ENCODE data around the gene SYTL1.

SYTL1 gene

DNA sequence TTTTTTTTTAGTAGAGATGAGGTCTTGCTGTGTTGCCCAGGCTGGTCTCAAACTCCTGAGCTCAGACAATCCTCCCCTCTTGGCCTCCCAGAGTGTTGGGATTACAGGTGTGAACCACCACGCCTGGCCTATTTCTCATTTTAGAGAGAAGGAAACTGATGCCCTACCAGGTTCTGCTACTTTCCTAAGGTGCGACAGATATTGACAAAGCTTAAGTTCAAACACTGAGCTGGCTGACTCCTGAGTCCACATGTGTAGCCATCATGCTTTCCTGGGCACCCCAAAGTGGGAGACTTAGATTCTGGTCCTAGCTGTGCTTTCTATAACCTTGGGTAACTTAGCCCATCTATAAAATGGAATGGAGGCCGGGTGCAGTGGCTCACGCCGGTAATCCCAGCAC lies 25.0 kb upstream of the SYTL1 start:
- no peak overlapping the region for H3K4me3 ChIP-seq (ENCODE audit: low read depth, low read length)
- no peak for DNase-seq (ENCODE audit: low read depth)

DNA sequence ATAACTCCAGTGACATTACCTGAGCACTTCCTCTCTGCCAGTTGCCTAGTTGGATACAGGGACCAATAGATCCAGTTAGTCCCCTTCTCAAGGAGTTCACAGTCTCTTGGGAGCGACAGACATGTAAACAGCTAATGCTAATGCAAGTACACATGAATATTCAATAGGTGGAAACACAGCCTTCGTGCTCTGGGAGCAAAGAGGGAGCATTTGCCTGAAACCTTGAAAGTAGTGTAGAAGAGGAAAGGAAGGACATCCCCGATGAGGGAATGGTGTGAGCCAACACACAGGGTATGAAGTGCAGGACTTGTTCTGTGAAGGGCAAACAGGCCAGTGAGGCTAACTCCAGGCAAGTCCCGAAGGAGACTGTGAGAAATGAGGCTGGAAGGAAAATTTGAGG lies 23.7 kb upstream of the SYTL1 start:
- H3K4me3 ChIP-seq (ENCODE audit: low read depth, low read length): no peak overlapping the region
- DNase-seq (ENCODE audit: low read depth): no peak

DNA sequence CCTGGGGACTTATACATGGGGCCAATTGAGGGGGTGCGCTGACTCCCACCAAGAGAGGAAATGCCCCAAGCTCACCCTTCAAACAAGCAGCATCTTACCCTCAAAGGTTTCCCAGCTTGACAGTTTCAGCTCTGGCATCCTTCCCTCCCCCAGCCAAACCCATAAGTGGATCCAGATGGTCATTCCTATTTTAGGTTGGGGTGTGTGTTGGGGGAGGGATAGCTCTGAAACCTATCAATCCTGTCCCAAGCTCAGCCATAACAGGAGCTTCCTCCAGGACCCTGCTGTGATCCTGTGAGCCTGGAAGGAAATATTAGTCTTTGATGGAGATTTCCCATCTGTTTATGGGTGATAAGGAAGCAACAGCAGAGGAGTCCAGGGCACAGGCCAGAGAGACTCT lies 23.2 kb upstream of the SYTL1 start:
- H3K4me3 ChIP-seq (ENCODE audit: low read depth, low read length): no peak overlapping the region
- DNase-seq (ENCODE audit: low read depth): no peak

DNA sequence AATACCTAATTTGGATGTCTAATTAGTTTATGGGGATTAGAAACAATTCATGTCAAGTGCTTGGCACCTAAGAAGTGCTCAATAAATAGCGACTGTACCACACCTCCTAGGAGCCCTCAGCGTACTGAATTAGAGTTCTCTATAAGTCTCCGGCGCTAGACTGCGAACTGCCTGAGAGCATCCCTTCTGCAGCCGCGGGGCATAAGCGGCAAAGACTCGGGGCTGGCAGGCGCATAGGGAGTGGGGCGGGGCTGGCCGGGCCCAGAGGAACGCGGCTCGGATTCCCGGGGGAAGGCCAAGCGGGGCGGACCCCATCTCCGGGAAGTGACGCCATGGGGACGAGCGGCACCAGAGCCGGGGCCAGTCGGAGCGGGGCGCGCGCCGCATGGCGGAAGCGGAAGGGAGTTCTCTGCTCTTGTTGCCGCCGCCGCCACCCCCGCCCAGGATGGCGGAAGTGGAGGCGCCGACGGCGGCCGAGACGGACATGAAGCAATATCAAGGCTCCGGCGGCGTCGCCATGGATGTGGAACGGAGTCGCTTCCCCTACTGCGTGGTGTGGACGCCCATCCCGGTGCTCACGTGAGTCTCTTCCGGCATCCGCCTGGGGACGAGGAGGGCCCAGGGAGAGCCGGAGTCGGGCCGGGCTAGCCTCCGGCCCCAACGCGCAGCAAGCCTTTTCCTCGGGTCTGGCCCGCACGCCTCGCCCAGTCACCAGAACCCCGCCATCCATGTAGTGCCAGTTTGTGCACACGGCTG lies 19.8 kb upstream of the SYTL1 start, which contains the start of gene TMEM222:
TSS of gene TMEM222 (plus strand) at position 351 of the 756 bp plus-strand sequence. CDS start at position 386, 35 bp downstream.
- peak within 1 kb of the TSS; percentile 99 for H3K4me3 ChIP-seq (ENCODE audit: low read depth, low read length)

DNA sequence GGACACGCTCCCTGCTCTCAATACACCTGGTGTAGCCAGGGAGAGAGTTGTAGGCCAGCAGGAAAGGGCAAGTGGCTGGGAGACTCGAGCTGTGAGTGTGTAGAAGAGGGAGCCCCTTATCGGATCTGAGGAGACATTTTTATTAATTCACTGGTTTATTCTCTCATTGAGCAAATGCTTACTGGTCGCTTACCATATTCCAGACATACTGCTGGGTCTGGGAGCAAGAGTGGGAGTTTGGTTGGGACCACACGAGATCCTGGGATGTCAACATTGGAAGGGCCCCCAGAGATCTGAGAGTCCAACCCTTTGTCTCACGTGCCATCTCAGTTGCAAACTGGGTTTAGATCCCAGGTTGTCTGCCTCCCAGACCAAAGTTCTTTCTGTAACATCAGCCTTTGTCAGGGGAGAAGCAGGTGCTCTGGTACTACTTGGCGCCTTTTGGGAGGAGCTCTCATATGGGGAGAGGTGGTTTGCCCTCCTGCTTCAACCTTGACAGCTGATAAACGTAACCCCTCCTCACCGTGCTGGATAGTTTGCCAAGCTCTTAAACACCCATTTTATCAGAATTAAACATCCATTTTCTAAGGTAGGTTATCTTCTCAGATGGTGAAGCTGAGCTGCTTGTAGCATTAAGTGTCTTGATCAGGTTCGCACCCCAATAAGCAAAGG lies 19.1 kb upstream of the SYTL1 start:
- no peak for DNase-seq (ENCODE audit: low read depth)
- peak overlapping the region; percentile 99 for H3K4me3 ChIP-seq (ENCODE audit: low read depth, low read length)

More for the DNA sequence above, 19.8 kb upstream of the SYTL1 start, which contains the start of gene TMEM222:
- DNase-seq (ENCODE audit: low read depth): peak; percentile 91

DNA sequence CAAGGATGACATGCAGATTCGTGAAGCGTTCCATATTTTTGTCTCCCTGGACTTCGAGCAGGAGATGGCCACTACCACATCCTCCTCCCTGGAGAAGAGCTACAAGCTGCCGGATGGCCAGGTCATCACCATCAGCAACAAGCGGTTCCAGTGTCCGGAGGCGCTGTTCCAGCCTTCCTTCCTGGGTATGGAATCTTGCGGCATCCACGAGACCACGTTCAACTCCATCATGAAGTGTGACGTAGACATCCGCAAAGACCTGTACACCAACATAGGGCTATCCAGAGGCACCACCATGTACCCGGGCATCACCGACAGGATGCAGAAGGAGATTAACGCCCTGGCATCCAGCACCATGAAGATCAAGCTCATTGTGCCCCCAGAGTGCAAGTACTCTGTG lies 16.5 kb upstream of the SYTL1 start:
- no peak overlapping the region for H3K4me3 ChIP-seq (ENCODE audit: low read depth, low read length)
- no peak for DNase-seq (ENCODE audit: low read depth)

DNA sequence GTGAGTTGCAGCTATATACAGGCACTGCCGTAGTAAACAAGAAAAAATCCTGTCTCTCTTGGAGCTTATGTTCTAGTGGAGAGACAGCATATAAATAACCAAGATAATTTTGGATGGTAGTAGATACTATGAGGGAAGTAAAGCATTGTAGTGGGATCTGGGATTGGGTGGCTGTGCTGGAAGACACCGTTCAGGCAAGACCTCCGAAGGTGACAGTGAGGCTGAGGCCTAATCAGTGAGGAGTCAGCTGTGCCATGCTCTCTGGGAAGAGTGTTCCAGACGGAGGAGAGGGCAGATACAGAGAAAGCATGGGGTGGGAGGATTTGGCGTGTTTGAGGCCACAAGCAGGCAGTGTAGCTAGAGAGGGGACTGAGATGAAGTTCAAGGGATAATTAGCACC lies 13.9 kb upstream of the SYTL1 start:
- H3K4me3 ChIP-seq (ENCODE audit: low read depth, low read length): no peak overlapping the region
- DNase-seq (ENCODE audit: low read depth): no peak

DNA sequence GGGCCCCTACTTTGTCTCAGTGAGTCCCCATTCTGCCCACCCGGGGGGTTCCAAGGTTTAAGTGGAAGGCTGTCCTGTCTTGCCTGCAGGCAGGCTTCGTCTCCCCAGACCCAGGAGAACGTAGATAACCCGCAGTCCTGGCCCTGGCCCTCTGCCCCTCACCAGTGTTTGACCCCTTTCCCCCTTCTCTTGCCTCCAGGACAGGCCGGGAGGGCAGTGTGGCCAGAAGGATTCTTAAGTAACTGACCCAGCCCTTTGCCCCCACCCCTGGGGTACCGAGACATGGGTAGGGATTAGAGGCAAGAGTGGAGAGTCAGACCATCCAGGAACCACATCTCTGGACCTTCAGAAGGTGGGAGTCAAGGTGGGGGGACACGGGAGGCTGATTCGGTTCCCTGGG lies 11.0 kb upstream of the SYTL1 start:
- no peak for DNase-seq (ENCODE audit: low read depth)
- H3K4me3 ChIP-seq (ENCODE audit: low read depth, low read length): no peak overlapping the region

DNA sequence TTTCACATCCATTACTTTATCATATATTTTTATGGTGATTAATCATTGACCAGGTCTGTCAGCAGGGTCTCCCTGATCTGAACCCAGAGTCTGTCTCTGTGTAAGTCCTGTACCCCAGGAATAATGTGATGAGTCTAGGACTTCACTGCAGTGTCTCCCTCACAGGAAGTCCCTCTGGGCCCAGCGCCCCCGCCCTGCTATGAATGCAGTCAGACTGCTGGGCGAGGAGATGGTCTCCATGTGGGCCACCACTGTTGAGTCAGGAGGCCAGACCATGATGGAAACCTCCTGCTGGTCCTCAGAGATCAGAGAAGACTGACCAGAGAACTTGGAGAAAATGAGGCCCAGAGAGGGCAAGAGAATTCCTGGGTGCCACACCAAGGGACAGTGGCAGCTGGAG lies 10.4 kb upstream of the SYTL1 start:
- DNase-seq (ENCODE audit: low read depth): no peak
- H3K4me3 ChIP-seq (ENCODE audit: low read depth, low read length): no peak overlapping the region

DNA sequence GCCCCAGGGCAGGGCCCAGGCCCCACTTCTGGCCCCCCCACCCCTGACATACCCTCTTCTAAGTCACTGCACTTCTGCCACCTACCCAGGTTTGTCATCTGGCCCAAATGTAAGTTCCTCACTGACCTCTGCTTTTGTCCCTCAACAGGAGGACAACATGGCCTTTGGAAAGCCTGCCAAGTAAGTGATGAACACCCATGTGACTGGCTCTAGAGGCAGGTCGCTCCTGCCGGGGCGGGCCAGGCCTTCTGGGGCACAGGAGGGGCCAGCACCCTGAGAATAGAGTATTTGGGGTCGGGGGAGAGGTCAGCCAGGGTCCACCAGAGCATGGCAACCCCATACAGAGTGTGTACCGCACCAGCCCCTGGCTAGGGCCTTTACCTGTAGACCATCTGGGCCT lies 9.9 kb upstream of the SYTL1 start:
- H3K4me3 ChIP-seq (ENCODE audit: low read depth, low read length): no peak overlapping the region
- no peak for DNase-seq (ENCODE audit: low read depth)

DNA sequence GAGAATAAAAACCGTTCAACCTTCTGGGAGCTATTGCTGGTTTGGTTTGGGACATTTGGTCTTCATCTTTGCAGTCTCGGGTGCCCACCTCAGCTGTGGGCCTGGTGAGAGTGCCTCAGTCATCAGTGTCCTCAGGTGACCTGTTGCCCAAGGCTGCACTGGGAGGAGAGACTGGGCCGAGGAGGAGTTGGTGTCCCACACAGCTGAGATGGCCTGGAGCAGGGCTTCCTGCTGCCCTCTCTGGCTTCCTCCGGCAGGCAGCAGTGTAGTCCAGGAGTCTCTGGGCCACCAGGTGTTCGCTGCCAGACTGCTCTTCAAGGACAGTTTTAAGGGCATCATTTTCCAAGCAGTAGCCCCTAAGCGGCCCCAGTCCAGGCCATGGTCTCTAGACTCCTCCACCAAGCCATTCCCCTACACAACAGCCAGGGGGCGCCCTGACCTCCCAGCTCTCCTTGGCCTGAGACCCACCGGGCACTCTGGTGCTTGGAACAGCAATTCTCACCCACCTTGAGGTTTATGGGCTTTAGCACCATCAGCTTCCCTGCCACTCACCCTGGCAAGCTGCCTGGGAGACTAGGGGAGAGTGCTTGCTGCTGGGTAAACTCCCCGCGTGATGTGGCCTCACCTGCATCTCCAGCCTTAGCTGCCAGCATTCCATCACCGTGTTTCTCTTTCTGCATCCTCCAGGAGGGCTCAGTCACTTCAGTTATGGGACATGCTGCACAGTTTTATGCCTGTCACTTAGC lies 9.1 kb upstream of the SYTL1 start:
- H3K4me3 ChIP-seq (ENCODE audit: low read depth, low read length): no peak overlapping the region
- DNase-seq (ENCODE audit: low read depth): no peak

DNA sequence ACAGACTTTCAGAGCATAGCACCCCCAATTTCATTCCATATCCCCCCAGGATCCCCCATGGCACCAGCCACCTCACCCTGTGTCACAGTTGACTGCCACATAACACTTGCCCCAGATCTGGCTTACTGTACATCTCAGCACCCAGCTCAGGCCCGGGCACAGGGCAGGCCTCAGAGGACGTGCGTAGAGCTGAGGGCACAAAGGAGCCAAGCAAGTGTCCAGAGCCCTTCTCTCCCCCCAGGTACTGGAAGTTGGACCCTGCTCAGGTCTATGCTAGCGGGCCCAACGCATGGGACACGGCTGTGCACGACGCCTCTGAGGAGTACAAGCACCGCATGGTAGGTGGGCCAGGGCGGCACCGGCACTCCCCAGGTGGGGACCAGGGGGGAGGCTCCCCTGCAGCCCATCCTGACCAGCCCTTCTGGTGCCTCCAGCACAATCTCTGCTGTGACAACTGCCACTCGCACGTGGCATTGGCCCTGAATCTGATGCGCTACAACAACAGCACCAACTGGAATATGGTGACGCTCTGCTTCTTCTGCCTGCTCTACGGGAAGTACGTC lies 8.0 kb upstream of the SYTL1 start:
- H3K4me3 ChIP-seq (ENCODE audit: low read depth, low read length): no peak overlapping the region
- DNase-seq (ENCODE audit: low read depth): no peak

DNA sequence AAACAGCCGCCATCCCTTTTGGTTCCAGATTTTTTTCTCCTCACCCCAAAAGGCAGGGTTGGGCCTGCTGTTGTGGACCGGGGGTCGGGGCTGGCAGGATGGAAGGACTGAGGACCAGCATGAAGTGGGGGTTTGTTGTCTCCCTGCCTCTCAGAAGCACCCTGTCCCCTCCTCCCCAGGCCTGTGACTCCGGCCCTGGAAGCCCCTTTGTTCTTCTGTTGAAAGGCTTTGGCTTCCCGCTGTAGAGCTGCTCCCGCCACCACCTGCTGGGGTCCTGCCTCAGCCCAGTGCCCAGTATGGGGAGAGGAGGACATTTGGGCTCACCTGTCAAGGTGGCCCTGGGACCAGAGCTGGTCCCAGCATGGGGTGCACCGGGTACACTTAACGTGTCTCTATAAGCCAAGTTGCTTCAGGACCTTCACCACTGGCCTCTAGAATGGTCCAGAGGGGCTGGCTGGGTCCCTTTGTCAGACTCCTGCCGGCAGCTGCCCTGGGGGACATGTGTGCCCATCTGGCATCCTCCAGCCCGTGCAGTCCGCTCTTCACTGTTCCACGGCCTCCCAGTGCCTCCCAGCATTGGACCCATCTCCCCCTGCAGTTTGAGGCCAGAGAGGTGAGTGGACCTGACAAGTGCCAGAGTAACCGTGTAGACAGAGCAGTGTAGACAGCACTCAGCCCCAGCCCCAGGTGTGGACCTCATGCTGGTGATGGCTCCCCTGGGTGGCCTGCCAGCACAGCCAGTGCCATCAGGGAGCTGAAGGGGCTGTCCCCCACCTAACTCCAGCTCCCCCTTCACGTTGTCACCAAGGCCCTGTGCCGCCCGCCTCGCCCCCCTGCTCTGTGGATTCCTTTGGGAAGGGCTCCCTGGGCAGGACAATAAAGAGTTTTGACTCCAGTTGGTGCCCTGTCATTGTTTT lies 6.1 kb upstream of the SYTL1 start:
- no peak for DNase-seq (ENCODE audit: low read depth)
- H3K4me3 ChIP-seq (ENCODE audit: low read depth, low read length): no peak overlapping the region

DNA sequence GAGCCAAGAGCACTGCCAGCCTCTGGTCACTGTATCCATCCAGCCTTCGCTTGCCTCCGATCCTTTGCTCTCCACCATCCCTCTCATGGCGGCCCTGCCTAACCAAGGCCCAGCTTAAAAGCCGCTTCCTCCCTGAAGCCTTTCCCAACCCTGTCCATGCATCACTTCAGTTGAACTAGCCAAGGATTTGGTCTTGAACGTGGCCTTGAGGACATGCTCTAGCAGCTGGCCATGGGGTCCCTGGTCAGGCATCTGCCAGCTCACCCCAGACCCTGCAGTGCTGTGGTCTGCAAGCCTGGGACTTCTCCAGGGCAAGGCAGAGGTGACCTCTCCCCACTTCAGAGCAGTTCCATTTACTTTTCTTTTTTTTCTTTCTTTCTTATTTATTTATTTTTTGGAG lies 5.1 kb upstream of the SYTL1 start:
- no peak for DNase-seq (ENCODE audit: low read depth)
- H3K4me3 ChIP-seq (ENCODE audit: low read depth, low read length): no peak overlapping the region

DNA sequence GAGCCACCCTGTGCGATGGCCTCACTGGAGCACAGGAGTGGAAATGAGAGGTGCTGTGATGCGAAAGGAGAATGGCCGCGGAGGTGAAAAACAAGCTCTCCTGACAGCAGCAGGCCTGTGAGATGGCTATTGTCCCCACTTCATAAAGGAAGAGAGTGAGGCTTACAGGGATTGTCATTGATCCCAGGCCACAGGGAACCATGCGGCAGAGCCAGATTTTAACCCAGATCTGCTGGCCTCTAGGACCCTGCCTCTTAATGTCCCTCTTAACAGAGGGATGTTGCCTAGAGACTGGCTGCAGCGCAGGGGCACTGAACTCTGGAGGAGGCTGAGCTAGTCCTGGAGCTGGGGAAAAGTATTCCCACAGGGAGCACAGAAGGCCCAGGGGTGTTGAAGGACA lies 3.1 kb upstream of the SYTL1 start:
- DNase-seq (ENCODE audit: low read depth): no peak
- no peak overlapping the region for H3K4me3 ChIP-seq (ENCODE audit: low read depth, low read length)

DNA sequence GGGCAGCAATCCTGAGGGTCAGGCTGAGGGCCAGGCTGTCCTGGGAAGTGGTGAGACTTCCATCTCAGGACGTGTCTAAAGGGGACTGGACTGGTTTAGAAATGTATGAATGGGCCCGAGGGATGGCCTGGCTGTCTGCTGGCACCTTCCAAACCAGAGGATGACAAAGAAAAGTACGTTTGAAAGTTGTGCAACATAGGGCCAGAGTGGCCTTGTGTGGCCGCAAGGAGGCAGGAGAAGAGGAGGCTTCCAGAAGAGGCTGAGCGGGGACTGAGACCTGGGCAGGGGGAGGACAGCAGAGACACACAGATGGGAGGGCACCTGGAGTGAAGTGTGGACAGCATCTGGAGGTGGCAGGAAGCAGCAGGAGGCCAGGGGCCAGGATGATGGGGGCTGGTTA lies 2.6 kb upstream of the SYTL1 start:
- no peak overlapping the region for H3K4me3 ChIP-seq (ENCODE audit: low read depth, low read length)
- DNase-seq (ENCODE audit: low read depth): no peak

DNA sequence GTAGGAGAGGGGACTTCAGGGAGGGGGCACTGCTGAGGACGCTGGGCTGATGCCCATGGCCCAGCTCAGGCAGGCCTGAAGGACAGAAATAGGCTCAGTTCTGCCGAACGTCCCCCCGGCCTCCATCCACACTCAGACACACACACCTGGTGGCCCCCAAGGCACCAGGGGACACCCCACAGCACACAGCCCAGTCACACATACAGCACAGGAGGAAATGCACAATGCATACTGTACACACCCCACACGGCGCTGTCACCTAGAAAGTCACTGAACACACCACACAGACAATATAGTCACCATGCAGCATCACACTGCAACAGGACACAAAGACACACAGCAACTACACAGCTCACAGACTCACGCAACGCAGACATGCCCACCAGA lies 562 bp downstream of the SYTL1 start:
- no peak for DNase-seq (ENCODE audit: low read depth)
- H3K4me3 ChIP-seq (ENCODE audit: low read depth, low read length): peak overlapping the region; percentile 32

DNA sequence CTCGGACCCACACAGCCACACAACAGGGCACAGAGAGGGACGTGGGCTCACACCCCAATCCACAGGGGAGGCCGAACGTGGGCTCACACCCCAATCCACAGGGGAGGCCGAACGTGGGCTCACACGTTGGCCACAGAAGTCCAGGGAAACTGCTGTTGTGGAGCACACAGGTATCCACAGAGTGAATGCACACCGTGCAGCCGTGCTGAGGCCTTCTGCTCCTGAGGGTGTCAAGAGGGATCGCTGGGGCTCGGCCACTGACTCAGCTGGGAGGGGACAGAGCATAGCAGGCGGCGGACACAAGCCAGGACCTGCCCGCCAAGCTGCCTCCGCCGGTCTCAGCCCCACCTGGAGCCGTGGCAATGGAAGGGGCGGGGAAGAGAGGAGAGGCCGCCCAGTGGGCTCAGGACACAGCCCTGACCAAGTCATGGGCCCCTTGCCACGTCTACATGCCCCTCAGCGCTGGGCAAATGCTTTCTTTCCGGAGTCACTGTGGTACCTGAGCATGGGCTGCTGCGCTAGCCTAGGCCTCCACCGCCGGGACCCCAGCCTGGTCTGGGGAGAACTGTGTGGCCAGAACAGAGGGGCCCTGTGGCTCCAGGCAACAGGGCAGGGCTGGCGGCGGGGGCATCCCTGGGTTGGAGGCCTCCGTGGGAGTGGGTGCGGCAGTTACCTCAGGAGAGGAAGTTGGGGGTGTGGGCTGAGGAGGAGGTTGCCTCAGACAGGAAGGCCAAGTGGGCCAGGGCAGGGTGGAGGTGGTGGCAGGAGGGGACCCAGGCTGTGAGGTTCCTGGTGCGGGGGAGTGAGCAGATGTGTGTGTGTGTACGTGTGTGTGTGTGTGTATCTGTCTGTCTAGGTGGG lies 1.2 kb downstream of the SYTL1 start:
- no peak overlapping the region for H3K4me3 ChIP-seq (ENCODE audit: low read depth, low read length)
- DNase-seq (ENCODE audit: low read depth): no peak
